Erythroblast (primary cell): ENCODE data around the gene MLLT10.

Experiments
- DNase-seq, 2 experiments: peaks; one replicate each; lab custom pipeline; 2025; lab: John Stamatoyannopoulos, UW
- GATA1 ChIP-seq: IDR thresholded peaks from 2 replicates; pipeline ENCODE4 v1.6.1; 2011; ENCODE audit warnings: low read depth, mild to moderate bottlenecking, control low read depth, low read length, moderate library complexity
- POLR2A ChIP-seq: IDR thresholded peaks from 2 replicates; pipeline ENCODE4 v1.6.1; 2011; ENCODE audit warnings: mild to moderate bottlenecking, low read length

MLLT10 gene

DNA sequence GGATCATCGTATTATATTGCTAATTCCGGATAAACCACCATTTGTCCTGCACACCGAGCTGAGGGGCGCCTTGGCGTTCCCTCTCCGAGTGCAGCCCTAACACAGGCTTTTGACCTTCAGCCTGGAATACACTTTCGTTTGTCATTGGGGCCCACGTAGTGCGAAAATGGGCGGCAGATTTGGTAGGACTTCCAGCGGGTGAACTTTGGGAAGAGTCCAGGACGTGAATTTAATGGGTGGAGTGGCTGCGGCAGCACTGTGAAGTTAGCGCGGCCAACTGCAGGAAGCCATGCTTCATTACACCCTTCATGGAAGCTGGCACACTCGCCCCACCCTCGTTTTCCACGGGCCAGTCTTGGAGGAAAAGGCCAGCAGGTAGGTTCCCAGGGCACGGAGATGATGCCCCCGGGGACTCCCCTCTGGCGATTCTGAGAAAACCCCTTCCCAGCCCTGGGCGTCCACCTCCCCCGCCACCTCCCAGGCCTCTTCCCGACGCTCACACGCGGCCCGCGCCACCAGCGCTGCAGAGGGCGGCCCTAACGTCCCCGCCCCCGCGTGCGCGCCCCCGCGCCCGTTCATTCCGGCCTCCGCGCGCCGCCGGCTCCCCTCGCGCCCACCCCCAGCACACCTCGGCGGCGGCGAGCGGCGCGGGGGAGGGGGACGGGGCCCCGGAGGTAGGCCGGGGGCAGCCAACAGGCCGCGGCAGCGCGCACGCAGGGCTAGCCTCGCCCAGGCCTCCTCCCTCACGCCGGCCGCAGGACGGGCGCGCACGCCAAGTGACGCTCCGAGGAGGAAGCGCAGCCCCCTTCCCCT is at the start of gene MLLT10:
MLLT10 (plus strand) TSS at position 766 of the 813 bp plus-strand sequence. CDS start 413 bp downstream, outside the sequence.
- peak; percentile 93 to 95 for DNase-seq
- peak; percentile 89 for TF ChIP-seq POLR2A
- no peak for TF ChIP-seq GATA1

DNA sequence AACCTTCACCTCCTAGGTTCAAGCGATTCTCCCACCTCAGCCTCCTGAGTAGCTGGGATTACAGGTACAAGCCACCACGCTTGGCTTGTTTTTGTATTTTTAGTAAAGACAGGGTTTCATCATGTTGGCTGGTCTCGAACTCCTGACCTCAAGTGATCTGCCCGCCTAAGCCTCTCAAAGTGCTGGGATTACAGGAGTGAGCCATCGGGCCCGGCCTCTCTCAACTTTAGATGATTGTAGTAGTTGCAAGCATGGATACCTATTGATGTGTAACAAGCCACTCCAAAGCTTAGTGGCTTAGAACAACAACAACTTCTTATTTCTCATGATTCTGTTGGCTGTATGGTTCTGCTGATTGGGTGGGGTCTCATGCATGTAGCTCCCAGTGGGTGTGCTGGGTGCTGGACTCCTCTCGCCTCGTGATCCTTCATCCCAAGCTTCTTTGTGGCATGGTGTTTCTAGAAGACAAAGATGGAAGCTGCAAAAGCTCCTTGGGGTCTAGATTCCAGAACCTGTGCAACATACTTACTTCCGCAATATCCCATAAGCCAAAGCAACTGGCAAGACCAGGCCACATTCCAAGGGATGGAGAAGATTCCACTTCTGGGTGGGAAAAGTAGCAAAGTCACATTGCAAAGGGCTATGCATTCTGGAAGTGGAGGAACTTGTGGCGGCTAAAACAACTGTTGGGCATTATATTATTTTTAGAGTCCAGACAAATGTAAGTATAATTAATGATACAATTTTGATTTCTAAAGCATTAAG is 46.4 kb upstream of the MLLT10 start:
- TF ChIP-seq GATA1 (no peak), POLR2A (no peak)
- no peak for DNase-seq

DNA sequence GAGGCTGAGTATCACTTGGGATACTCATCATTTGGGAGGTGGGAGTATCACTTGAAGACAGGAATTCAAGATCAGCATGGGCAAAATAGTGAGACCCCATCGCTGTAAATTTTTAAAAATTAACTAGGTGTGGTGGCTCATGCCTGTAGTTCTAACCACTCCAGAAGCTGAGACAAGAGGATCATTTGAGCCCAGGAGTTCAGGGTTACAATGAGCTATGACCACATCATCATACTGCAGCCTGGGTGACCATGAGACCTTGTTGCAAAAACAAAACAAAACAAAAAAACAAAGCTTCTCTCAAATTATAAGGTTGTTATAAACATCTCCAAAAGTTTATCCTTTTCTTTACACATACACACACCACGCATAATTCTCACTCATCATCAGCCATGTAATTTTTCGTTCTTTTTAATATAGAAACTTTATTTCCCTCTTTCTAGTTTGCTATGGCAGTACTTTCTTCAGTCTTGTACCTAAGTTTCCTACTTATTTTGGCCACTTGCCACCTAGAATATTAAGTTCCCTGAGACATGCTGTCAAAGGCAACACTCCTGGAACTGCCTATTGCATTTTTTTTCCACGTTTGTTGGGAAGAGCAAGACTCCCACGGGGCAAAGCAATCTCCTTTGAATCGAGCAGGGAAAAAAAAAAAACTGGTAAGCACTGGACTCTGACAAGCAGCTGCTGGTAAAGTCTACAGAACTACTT is 45.6 kb upstream of the MLLT10 start:
- no peak for TF ChIP-seq GATA1
- no peak for TF ChIP-seq POLR2A
- no peak for DNase-seq

DNA sequence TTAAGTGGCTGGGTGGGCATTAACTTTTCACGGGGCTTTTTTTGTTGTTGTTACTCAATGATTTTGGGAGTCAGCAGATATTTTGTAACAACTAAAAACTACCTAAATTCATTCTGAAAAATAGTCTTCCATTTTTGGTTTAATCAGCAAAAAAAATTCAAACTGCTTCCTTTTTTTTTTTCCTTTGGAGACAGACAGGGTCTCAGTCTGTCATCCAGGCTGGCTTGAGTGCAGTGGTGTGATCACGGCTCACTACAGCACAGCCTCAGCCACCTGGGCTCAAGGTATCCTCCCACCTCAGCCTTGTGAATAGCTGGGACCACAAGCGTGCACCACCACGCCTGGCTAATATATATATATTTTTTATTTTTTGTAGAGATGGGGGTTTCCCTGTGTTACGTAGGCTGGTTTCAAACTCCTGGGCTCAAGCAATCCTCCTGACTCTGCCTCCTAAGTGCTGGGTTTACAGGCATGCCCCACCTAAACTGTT is 45.0 kb upstream of the MLLT10 start:
- no peak for DNase-seq
- no peak for TF ChIP-seq GATA1
- TF ChIP-seq POLR2A: no peak

DNA sequence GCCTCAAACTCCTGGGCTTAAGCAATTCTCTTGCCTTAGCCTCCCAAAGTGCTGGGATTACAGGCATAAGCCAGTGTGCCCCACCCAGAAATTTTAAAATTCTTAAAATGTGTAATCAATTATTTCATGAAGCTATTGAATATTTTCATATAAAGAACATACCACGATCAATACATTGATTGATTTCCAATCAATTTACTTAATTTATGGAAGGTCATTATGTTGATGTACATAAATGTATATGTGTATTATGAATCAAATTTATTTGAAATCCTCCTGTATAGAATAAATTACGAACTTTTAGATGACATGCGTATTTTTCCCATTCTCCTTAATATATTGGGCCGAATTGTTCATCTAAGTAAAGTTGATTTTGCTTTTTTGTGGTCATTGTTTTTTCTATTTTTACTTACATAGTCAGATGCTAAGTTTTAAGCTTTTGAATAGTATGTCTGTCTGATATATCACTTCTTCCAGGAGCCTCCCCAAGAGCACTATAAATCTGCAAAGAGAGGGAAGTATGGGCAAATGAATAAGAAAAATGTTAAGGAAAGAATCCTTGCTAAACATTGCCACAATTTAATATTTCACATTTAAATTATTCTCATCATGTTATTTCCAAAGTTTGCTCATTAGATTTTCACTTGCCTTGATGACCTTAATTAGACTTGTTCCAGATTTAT is 43.9 kb upstream of the MLLT10 start:
- DNase-seq: no peak

DNA sequence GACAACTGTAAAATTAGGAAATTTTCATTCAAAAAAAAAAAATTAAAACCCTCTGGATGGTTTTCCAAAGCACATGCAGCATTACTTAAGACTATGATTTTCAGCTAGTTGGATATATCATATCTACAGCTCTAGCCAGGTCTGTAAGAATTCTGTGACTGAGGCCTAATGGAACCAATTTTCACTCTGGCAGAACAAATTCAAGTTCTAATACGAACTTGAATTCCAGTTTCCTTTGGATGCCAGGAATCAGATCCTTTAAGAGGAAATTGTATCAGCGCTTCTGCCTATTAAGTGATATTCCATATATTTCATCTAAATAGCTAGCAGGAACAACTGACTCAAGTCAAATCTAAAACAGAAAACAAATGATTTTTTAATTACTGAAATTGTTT is 43.3 kb upstream of the MLLT10 start:
- no peak for DNase-seq
- TF ChIP-seq GATA1 (no peak), POLR2A (no peak)

More for the DNA sequence above, 43.9 kb upstream of the MLLT10 start:
- no peak for TF ChIP-seq POLR2A
- TF ChIP-seq GATA1: no peak

DNA sequence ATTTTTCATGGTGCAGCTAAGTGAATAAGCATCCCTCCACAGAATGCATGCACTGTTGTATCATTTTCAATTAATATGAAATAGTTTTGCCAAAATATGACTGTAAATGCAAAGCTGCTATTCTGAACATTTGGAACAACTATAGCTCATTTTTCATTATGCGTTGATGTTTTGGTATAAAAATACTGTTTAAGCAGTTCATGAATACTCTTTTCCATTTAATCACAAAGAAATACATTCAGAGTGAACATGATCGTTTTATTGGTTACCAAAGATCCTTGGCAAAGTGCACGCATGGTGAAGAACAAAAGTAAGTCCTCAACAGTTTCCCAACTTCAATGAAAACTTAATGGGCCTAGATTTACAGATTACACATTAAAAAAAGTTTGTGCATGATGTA is 41.6 kb upstream of the MLLT10 start:
- no peak for DNase-seq
- TF ChIP-seq POLR2A (no peak), GATA1 (no peak)

DNA sequence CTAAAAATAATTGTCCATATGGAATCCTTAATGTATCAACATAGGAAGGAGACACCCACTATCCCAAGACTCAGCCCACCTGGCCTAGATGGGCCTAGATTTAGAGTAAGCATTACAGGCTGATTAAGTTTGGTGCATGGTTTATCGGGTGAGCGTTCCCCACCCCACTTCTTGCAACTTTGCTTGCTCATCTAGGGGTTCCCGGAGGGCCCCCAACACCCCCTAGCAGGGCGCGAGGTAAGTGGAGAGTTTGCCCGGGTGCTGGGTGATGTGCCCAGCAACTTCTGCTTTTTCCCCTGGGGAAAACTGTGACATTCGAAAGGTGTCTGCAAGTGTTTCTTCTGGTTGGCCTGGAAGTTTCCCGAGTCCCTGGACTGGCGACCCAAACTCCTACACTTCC is 40.2 kb upstream of the MLLT10 start:
- TF ChIP-seq GATA1 (no peak), POLR2A (no peak)
- DNase-seq: no peak

DNA sequence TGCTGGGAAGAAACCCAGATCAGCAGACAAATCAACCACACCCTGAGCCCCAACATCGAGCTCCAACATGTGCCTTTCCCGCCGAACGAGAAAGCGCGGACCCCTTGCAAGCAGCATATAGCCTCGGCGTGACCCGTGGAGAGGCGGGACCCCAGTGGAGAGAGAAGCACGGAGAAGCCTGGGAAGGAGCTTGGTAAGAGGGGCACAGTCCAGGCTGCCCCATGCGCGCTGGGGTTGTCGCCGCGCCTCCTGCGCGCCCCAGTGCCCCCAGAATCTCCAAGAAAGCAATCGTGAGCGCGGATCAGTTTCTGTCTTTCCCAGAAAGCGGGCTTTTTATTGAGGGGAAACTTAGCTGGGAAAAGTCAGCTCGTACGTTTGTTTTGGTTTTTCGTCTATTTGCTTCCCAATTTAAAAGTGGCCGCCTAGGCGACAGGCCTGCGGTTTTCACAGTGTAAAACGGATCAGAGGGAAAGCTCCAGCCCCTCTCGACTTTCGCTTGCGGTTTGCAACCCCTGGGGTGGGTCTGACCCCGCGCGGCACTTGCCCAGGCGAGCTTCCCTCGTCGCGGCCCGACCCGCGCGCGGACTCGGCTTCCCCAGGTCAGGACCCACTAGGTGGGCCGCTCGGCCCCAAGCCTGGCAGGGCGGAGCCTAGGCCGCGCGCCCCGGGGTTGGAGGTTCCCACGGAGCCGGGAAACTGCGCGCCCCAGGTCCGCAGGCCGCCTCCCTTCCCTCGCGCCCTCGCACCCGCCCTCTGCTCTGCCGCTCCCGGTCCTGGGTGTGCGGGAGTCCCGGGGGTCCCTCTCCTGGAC is 39.6 kb upstream of the MLLT10 start:
- DNase-seq: peak; percentile 33 to 49
- TF ChIP-seq GATA1: no peak
- no peak for TF ChIP-seq POLR2A

DNA sequence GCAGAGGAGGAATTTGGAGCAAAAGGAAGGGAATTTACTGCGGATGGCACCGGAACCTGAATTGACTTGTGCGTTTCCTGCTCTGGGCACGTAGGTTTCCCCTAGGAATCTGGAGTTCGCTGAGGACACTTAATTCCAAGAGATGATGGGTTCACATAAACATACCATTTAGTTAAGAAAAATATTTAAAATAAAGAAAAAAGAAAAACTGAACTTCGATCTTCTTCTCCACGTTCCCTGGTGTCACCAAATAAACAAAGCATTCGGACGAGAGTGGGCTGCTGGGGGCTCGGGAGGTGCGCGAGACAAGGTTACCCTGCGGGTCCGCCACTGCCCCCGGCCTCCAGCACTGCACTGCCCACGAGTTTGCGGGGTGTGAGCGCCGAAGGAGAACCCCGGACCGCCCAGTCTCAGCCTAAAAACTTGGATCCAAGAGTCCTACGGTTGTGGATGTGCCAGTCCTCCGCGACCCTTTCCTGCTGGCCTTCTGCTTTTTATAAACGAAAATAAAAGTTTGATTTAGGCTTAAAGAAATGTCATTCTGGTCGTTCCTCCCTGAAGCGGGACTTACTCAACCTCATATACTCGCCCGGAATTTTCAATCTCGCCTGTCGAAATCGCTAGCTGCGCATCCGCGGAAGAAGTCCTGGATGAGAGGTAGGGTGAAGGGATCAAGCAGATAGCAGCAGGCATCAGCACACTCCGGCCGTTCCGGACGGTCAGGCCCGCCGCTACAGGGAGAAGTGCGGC is 38.9 kb upstream of the MLLT10 start:
- DNase-seq: no peak
- TF ChIP-seq POLR2A (no peak), GATA1 (no peak)

DNA sequence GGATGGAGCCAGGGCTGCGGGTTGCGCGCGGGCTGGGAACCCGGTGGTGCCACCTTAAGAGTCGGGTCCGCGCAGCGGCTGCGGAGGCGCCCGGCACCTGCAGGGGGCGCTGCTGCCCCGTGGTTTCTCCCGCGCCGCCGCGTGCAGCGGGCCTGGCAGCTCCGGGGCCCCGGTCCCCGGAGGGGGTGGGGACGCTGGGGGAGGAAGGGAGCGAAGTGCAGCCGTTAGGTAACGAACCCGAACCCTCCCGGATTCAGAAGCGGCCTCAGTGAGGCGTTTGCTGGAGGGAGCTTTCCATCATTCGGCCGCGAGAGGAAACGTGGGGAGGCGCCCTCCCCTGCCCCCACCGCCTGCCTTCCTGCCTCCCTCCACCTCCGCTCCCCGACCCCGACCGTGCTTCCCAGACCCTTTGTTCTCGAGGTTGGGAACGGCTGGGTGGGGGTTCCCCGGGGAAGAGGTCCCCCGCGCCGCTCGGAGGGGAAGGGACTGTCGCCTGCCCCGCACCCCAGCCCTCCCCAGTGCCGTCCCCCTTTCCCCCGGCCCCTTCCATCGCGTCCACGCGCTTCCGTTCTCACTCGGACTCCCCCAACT is 38.2 kb upstream of the MLLT10 start:
- DNase-seq: peak; percentile 81 to 90
- no peak for TF ChIP-seq GATA1
- TF ChIP-seq POLR2A: no peak

DNA sequence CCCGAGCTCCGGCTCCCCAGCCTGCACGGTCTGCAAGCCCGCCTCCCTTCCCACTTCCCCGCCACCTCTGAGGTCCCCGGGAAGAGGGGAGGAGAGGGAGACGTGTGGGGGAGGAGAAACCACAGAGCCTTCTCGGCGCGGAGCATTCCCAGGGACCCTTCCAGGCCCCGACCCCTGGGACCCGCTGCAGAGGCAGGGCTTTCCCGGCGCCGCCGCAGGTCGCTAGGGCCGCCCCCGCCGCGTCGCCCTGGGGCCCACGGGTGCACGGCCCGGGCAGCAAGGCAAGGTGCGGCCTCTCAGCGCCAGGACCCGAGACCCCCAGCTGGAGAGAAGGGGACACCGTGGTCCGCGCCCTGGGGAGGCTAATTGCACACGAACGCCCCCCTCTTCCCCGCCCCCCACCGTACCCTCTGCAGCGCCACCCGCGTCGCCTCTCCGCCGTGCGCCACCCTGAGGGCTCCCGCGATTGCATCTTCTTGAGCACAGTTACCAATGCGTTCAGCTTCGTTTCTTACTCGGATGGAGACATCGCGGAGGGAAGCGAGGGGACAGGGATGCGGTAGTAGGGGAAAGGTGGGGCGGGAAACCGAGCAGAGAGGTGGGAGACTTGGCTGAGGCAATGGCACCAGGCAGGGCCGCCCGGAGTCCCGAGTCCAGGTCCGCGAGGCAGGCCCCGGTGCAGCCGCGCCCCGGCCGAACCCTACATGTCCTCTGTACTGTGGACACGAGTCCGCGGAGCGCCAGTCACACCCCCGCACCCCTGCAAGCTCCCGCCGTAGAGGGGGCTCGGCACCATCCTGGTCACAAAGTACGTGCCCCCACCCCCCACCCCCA is 37.5 kb upstream of the MLLT10 start:
- peak; percentile 52 to 67 for DNase-seq
- TF ChIP-seq POLR2A: no peak
- no peak for TF ChIP-seq GATA1
